HCT116 (cell line): ENCODE data around the gene ADM5. TPM values are rescaled to one million over a fixed set of nuclear protein-coding genes. Genes with fewer than 3 reads are reported as not detected.

Source experiments
- ATAC-seq: fragments of 200-7000 bp; cut with Tn5 transposase; 2 replicates; pipeline ENCODE4 v1.9.1; 2020; ENCODE audit warnings: mild to moderate bottlenecking, moderate library complexity
- BruUV-seq: library from RNA; stranded (reverse); fragments of 400-500 nt; replicated peaks from 2 replicates; lab custom pipeline; 2021; lab: Mats Ljungman, UMichigan
- CTCF ChIA-PET: fragments of 300-600 bp; sonication (Branson Sonifier 250); formaldehyde crosslinking; loops from one replicate; lab custom pipeline; 2021; ENCODE audit warnings: antibody characterized with exemption; lab: Charles Lee
- POLR2A ChIA-PET: fragments of 300-600, 350-600 bp; sonication (Branson Sonifier 250); formaldehyde crosslinking; loops from one replicate; lab custom pipeline; 2021; ENCODE audit warnings: antibody characterized with exemption; lab: Charles Lee
- RAD21 ChIA-PET, 2 experiments: fragments of 300-600 bp; sonication (Branson Sonifier 250); formaldehyde crosslinking; loops; one replicate each; lab custom pipeline; 2023; ENCODE audit warnings: low total read pairs in 2 of 2; ENCODE audit not compliant: uncharacterized antibody in 2 of 2, unreplicated experiment in 2 of 2, low non-redundant PET in 1 of 2; lab: Charles Lee
- DNase-seq: peaks from one replicate; pipeline ENCODE4 v3.0.0-alpha.2; 2010; ENCODE audit warnings: low read depth, low spot score
- H2AFZ ChIP-seq: fragments of 200-600 bp; shearing (Covaris generic), sonication (generic); 2 replicates; pipeline ENCODE4 v1.6.1; 2017; ENCODE audit warnings: low read depth, mixed run types, mixed read lengths, antibody characterized with exemption, low read length; ENCODE audit not compliant: poor library complexity, severe bottlenecking
- H3K27ac ChIP-seq: 2 replicates; pipeline ENCODE4 v1.5.1; 2012; ENCODE audit warnings: low read depth, low read length
- H3K27me3 ChIP-seq: fragments of 200-600 bp; sonication (generic); 2 replicates; pipeline ENCODE4 v1.6.1; 2016; ENCODE audit warnings: mixed run types, low read length, mixed read lengths; ENCODE audit not compliant: insufficient read depth
- H3K36me3 ChIP-seq, 2 experiments: fragments of 200-500 bp in 1 of 2; fragments of 200-600 bp in 1 of 2; sonication (Bioruptor generic) in 1 of 2; sonication (generic) in 1 of 2; 2 replicates each; pipeline versions ENCODE4 v1.5.1 to v1.6.1; 2014 to 2016; ENCODE audit warnings: low read length in 2 of 2, inconsistent platforms in 1 of 2, mixed read lengths in 1 of 2, mixed run types in 1 of 2; ENCODE audit not compliant: insufficient read depth in 2 of 2, control insufficient read depth in 1 of 2
- H3K4me1 ChIP-seq, 2 experiments: fragments of 200-600 bp in 1 of 2; sonication (generic) in 1 of 2; 2 replicates each; pipeline versions ENCODE4 v1.5.1 to v1.6.1; 2012 to 2017; ENCODE audit warnings: low read length in 2 of 2, inconsistent platforms in 1 of 2, mild to moderate bottlenecking in 1 of 2, mixed read lengths in 1 of 2, mixed run types in 1 of 2, moderate library complexity in 1 of 2; ENCODE audit not compliant: insufficient read depth in 2 of 2, control insufficient read depth in 1 of 2
- H3K4me2 ChIP-seq: fragments of 200-600 bp; sonication (generic); 2 replicates; pipeline ENCODE4 v1.6.1; 2017; ENCODE audit warnings: mixed run types, low read length, mixed read lengths
- H3K4me3 ChIP-seq, 2 experiments: fragments of 200-600 bp in 1 of 2; sonication (generic) in 1 of 2; replicated peaks in 1 of 2; 2 replicates each; pipeline ENCODE4 v1.5.1; 2011 to 2016; ENCODE audit warnings: low read length in 2 of 2, control low read depth in 1 of 2, low read depth in 1 of 2, mild to moderate bottlenecking in 1 of 2, mixed read lengths in 1 of 2, mixed run types in 1 of 2
- H3K79me2 ChIP-seq: fragments of 200-600 bp; sonication (generic); 2 replicates; pipeline ENCODE4 v1.6.1; 2017; ENCODE audit warnings: mild to moderate bottlenecking, mixed run types, low read length, moderate library complexity, mixed read lengths; ENCODE audit not compliant: insufficient read depth
- H3K9ac ChIP-seq: fragments of 200-600 bp; sonication (generic); 2 replicates; pipeline ENCODE4 v1.6.1; 2016; ENCODE audit warnings: low read length, mixed read lengths
- H3K9me2 ChIP-seq: fragments of 200-600 bp; sonication (generic), shearing (Covaris generic); 2 replicates; pipeline ENCODE4 v1.6.1; 2017; ENCODE audit warnings: mixed run types, mild to moderate bottlenecking, moderate library complexity; ENCODE audit not compliant: insufficient read depth
- H3K9me3 ChIP-seq, 2 experiments: fragments of 200-500 bp in 1 of 2; fragments of 200-600 bp in 1 of 2; sonication (Bioruptor generic) in 1 of 2; sonication (generic) in 1 of 2; 2 replicates each; pipeline ENCODE4 v1.6.1; 2014 to 2017; ENCODE audit warnings: low read length in 2 of 2, mixed read lengths in 2 of 2, inconsistent platforms in 1 of 2, low read depth in 1 of 2, mild to moderate bottlenecking in 1 of 2, mixed run types in 1 of 2, moderate library complexity in 1 of 2; ENCODE audit not compliant: control insufficient read depth in 1 of 2, insufficient read depth in 1 of 2
- H4K20me1 ChIP-seq: fragments of 200-600 bp; sonication (generic), shearing (Covaris generic); 2 replicates; pipeline ENCODE4 v1.6.1; 2017; ENCODE audit warnings: mixed run types, mild to moderate bottlenecking, moderate library complexity; ENCODE audit not compliant: insufficient read depth
- CBX3 ChIP-seq: IDR thresholded peaks from 2 replicates; pipeline ENCODE4 v1.6.1; 2012; ENCODE audit warnings: low read depth
- CEBPB ChIP-seq: IDR thresholded peaks from 2 replicates; pipeline ENCODE4 v1.6.1; 2012; ENCODE audit warnings: low read depth
- EGR1 ChIP-seq: IDR thresholded peaks from 2 replicates; pipeline ENCODE4 v1.6.1; 2012; ENCODE audit warnings: low read depth
- EZH2phosphoT487 ChIP-seq: fragments of 200-600 bp; IDR thresholded peaks from 2 replicates; pipeline ENCODE4 v1.6.1; 2018; ENCODE audit warnings: antibody characterized with exemption, borderline replicate concordance
- FOSL1 ChIP-seq: IDR thresholded peaks from 2 replicates; pipeline ENCODE4 v1.6.1; 2012; ENCODE audit warnings: low read depth
- JUND ChIP-seq: IDR thresholded peaks from 2 replicates; pipeline ENCODE4 v1.6.1; 2012
- MAX ChIP-seq: IDR thresholded peaks from 2 replicates; pipeline ENCODE4 v1.6.1; 2012
- POLR2A ChIP-seq: IDR thresholded peaks from 2 replicates; pipeline ENCODE4 v1.7.0; 2011; ENCODE audit warnings: borderline replicate concordance; ENCODE audit not compliant: insufficient read depth, insufficient read length; ENCODE audit errors: extremely low read depth
- SIN3A ChIP-seq: IDR thresholded peaks from 2 replicates; pipeline ENCODE4 v1.6.1; 2012; ENCODE audit warnings: low read depth
- YY1 ChIP-seq: IDR thresholded peaks from 2 replicates; pipeline ENCODE4 v1.6.1; 2011; ENCODE audit warnings: low read length, low read depth, moderate library complexity, mild to moderate bottlenecking; ENCODE audit not compliant: insufficient replicate concordance; ENCODE audit errors: extremely low read depth
- ZBTB33 ChIP-seq: IDR thresholded peaks from 2 replicates; pipeline ENCODE4 v1.6.1; 2011; ENCODE audit warnings: mild to moderate bottlenecking, low read length, moderate library complexity; ENCODE audit not compliant: insufficient replicate concordance; ENCODE audit errors: extremely low read depth
- ZFX ChIP-seq: fragments of 450-650 bp; IDR thresholded peaks from 2 replicates; pipeline ENCODE4 v1.6.1; 2017
- ZNF274 ChIP-seq: fragments of 200-500 bp; sonication (Bioruptor generic); IDR thresholded peaks from 2 replicates; pipeline ENCODE4 v1.6.1; 2014; ENCODE audit warnings: mild to moderate bottlenecking, low read depth, low read length, inconsistent platforms
- intact Hi-C: fragments of 100-400 bp; cut with micrococcal nuclease; formaldehyde crosslinking; loops from 2 replicates; pipeline ENCODE4 v1.10.0; 2022
- total RNA-seq: library from RNA; stranded (reverse); gene quantifications from one replicate; pipeline ENCODE4 v1.2.1, GENCODE V29; 2021; ENCODE audit not compliant: unreplicated experiment
- TF ChIP-seq, protein P1 (sequence below), 3 experiments: fragments of 200-600 bp in 1 of 3; sonication (generic) in 1 of 3; IDR thresholded peaks in 2 of 3; conservative IDR thresholded peaks in 1 of 3; 2 replicates each; pipeline ENCODE4 v1.5.1; 2012 to 2017; ENCODE audit warnings: low read depth in 2 of 3, low read length in 2 of 3, antibody characterized with exemption in 1 of 3, borderline replicate concordance in 1 of 3, control low read depth in 1 of 3, mild to moderate bottlenecking in 1 of 3, mixed read lengths in 1 of 3, mixed run types in 1 of 3, moderate library complexity in 1 of 3; ENCODE audit not compliant: insufficient read depth in 1 of 3

ADM5 gene
- total RNA-seq, 1 experiment from 2014 or later = 12.1 TPM

- H3K4me2 ChIP-seq = peak overlapping the region; percentile 78
- H3K9me2 ChIP-seq = no peaks in the 10 kb centered on the region
- DNase-seq = no peak
- no peak; the same call in 1 of the 2 replicates for ATAC-seq
- no peak for TF ChIP-seq EGR1
- TF ChIP-seq ZNF274 = no peak
- no peak for TF ChIP-seq JUND
- TF ChIP-seq, all 23 proteins: peak for 0
- H3K9me3 ChIP-seq = no peaks in the 10 kb centered on the region
- peaks cover 6 to 38% of the 10 kb centered on the region in 2 experiments; a peak in 3 of 4 replicates for H3K36me3 ChIP-seq
- CTCF ChIA-PET = interaction anchor here (1.2 to 2.2 kb wide), 3 partner anchors 12 to 95 kb away, joined by 3 to 6 read pairs (median 6); partner anchors contain the start of genes PRMT1 and SCAF1
- no peak overlapping the region for H2AFZ ChIP-seq
- no peaks in the 10 kb centered on the region for H3K27me3 ChIP-seq
- intact Hi-C loops = no loop called here
- peaks cover 59% of the 10 kb centered on the region for H3K79me2 ChIP-seq
- peak overlapping the region; percentile 95 for H3K27ac ChIP-seq
- H4K20me1 ChIP-seq = no peaks in the 10 kb centered on the region
- peak overlapping the region; percentile 90 to 95 for H3K4me3 ChIP-seq
- BruUV-seq = no TSS peak
- peak overlapping the region; percentile 91 for H3K9ac ChIP-seq
- peaks cover 6 to 30% of the 10 kb centered on the region in 2 experiments; a peak in 3 of 4 replicates for H3K4me1 ChIP-seq
- POLR2A ChIA-PET = interaction anchor here (1.1 to 2.9 kb wide), 7 partner anchors 9 to 186 kb away, joined by 3 to 53 read pairs (median 9); partner anchors contain the start of genes PRMT1, RRAS and SCAF1
- RAD21 ChIA-PET = no interaction called here
Observed at GRCh38 chr19:49665036-49665350, 24.4 kb upstream of the ADM5 start.

- Histone ChIP-seq H3K36me3 (peaks cover 4 to 37% of the 10 kb centered on the region in 2 experiments; a peak in 3 of 4 replicates), H3K9me3 (no peaks in the 10 kb centered on the region), H3K9ac (peak within 1 kb of the TSS; percentile 91), H3K4me3 (peak within 1 kb of the TSS; percentile 90 to 95), H3K4me1 (peaks cover 6 to 30% of the 10 kb centered on the region in 2 experiments; a peak in 3 of 4 replicates), H3K79me2 (peaks cover 59% of the 10 kb centered on the region), H4K20me1 (no peaks in the 10 kb centered on the region), H3K27me3 (no peaks in the 10 kb centered on the region), H3K9me2 (no peaks in the 10 kb centered on the region), H3K27ac (peak within 1 kb of the TSS; percentile 95), H3K4me2 (peak within 1 kb of the TSS; percentile 78), H2AFZ (no peak within 1 kb of the TSS)
- ChIA-PET CTCF (interaction anchor here (2.0 to 2.2 kb wide), 2 partner anchors 11 to 95 kb away, joined by 6 read pairs; partner anchors contain the start of gene PRMT1), RAD21 (no interaction called here), POLR2A (interaction anchor here (1.1 to 2.9 kb wide), 6 partner anchors 9 to 187 kb away, joined by 3 to 53 read pairs (median 10); partner anchors contain the start of genes PRMT1, RRAS and SCAF1)
- ATAC-seq (peak; percentile 75), DNase-seq (peak; percentile 88)
- BruUV-seq = TSS peak; percentile 63
- intact Hi-C loops = no loop called here
- TF ChIP-seq FOSL1 (no peak), EGR1 (no peak), CEBPB (no peak), YY1 (peak; percentile 19), SIN3A (peak; percentile 77), ZBTB33 (no peak), MAX (no peak), CBX3 (no peak), POLR2A (no peak), ZNF274 (no peak), EZH2phosphoT487 (no peak), ZFX (no peak)
- TF ChIP-seq, protein P1, sequence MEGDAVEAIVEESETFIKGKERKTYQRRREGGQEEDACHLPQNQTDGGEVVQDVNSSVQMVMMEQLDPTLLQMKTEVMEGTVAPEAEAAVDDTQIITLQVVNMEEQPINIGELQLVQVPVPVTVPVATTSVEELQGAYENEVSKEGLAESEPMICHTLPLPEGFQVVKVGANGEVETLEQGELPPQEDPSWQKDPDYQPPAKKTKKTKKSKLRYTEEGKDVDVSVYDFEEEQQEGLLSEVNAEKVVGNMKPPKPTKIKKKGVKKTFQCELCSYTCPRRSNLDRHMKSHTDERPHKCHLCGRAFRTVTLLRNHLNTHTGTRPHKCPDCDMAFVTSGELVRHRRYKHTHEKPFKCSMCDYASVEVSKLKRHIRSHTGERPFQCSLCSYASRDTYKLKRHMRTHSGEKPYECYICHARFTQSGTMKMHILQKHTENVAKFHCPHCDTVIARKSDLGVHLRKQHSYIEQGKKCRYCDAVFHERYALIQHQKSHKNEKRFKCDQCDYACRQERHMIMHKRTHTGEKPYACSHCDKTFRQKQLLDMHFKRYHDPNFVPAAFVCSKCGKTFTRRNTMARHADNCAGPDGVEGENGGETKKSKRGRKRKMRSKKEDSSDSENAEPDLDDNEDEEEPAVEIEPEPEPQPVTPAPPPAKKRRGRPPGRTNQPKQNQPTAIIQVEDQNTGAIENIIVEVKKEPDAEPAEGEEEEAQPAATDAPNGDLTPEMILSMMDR (IDR thresholded peaks at IDR 0.05 in 2 of 3, conservative IDR thresholded peaks at IDR 0.05 in 1 of 3; ENCODE audit: borderline replicate concordance in 1 of 3, insufficient read depth in 1 of 3, low read depth in 2 of 3, low read length in 2 of 3) = no peak
Observed at GRCh38 chr19:49665351-49666119, 23.9 kb upstream of the ADM5 start, which contains the start of the genes BCL2L12 and IRF3. Gene BCL2L12, plus strand, starts transcription at chr19:49665933. Its CDS starts 760 bp downstream, at chr19:49666693. Gene IRF3, minus strand, starts transcription at chr19:49665857. Its CDS starts 1,019 bp downstream, at chr19:49664838.
